Uterus (tissue), 2 donors: ENCODE results near the gene CD48.

Experiments used
- CTCF ChIP-seq, 4 experiments: fragments of 200-600 bp in 2 of 4; fragments of 450-650 bp in 2 of 4; sonication (generic) in 2 of 4; IDR thresholded peaks; one replicate each; pipeline ENCODE4 v1.5.1; 2016 to 2019; ENCODE audit warnings: antibody characterized with exemption in 4 of 4, mild to moderate bottlenecking in 2 of 4, moderate library complexity in 1 of 4
- POLR2A ChIP-seq, 2 donors: fragments of 450-650 bp; IDR thresholded peaks; one replicate each; pipeline ENCODE4 v1.6.1; 2016; ENCODE audit warnings: antibody characterized with exemption in 2 of 2, mild to moderate bottlenecking in 1 of 2, moderate library complexity in 1 of 2

- no peak for TF ChIP-seq CTCF (IDR thresholded peaks at IDR 0.05)
- no peak for TF ChIP-seq POLR2A (IDR thresholded peaks at IDR 0.05)
These were observed 58.5 kb downstream of the CD48 start for GRCh38 chr1:160652924-160653619.
